ENCODE measurements around the gene TTC7B.

Gene TTC7B

GRCh38 chr14:90642244-90642717, 173.9 kb downstream of the TTC7B start:
- no peak for DNase-seq

GRCh38 chr14:90641615-90642243, 174.5 kb downstream of the TTC7B start:
- DNase-seq = no peak

GRCh38 chr14:90641168-90641567, 175.1 kb downstream of the TTC7B start:
- no peak for DNase-seq

- DNase-seq = no peak
Measured at GRCh38 chr14:90639641-90640040, 176.6 kb downstream of the TTC7B start.

- DNase-seq = no peak
Measured at GRCh38 chr14:90632871-90633270, 183.4 kb downstream of the TTC7B start.

- no peak for DNase-seq
Measured at GRCh38 chr14:90632451-90632850, 183.8 kb downstream of the TTC7B start.

GRCh38 chr14:90630171-90630806, 185.9 kb downstream of the TTC7B start:
- no peak for DNase-seq

GRCh38 chr14:90629471-90629870, 186.8 kb downstream of the TTC7B start:
- no peak for DNase-seq

GRCh38 chr14:90628825-90629224, 187.4 kb downstream of the TTC7B start:
- DNase-seq = no peak

- DNase-seq = no peak
Measured at GRCh38 chr14:90627478-90627877, 188.8 kb downstream of the TTC7B start.

GRCh38 chr14:90626550-90626949, 189.7 kb downstream of the TTC7B start:
- no peak for DNase-seq

GRCh38 chr14:90625445-90625844, 190.8 kb downstream of the TTC7B start:
- DNase-seq = no peak

GRCh38 chr14:90624732-90625400, 191.4 kb downstream of the TTC7B start:
- no peak for DNase-seq

GRCh38 chr14:90624227-90624626, 192.0 kb downstream of the TTC7B start:
- DNase-seq = no peak

GRCh38 chr14:90621201-90621600, 195.0 kb downstream of the TTC7B start:
- DNase-seq = no peak

GRCh38 chr14:90620568-90621077, 195.6 kb downstream of the TTC7B start:
- no peak for DNase-seq

- no peak for DNase-seq
Measured at GRCh38 chr14:90619911-90620310, 196.3 kb downstream of the TTC7B start.

GRCh38 chr14:90617961-90618360, 198.3 kb downstream of the TTC7B start:
- DNase-seq = no peak

GRCh38 chr14:90616881-90617280, 199.3 kb downstream of the TTC7B start:
- no peak for DNase-seq

GRCh38 chr14:90616313-90616712, 199.9 kb downstream of the TTC7B start:
- no peak for DNase-seq

GRCh38 chr14:90615517-90616060, 200.6 kb downstream of the TTC7B start:
- no peak for DNase-seq

GRCh38 chr14:90614696-90615516, 201.3 kb downstream of the TTC7B start:
- no peak for DNase-seq

GRCh38 chr14:90613997-90614396, 202.2 kb downstream of the TTC7B start:
- no peak for DNase-seq

All from T-helper 9 cell (primary cell).